H9 (cell line): ENCODE data around the gene C2CD2. TPM values are rescaled to one million over a fixed set of nuclear protein-coding genes. Genes with fewer than 3 reads are reported as not detected.

Experiments
- DNase-seq: peaks from one replicate; pipeline ENCODE4 v3.0.0-alpha.2; 2017
- H2AFZ ChIP-seq: one replicate; pipeline ENCODE4 v1.6.1; 2013; ENCODE audit warnings: mild to moderate bottlenecking, low read length, control low read depth, moderate library complexity
- H2AK5ac ChIP-seq: 2 replicates; pipeline ENCODE4 v1.6.1; 2013; ENCODE audit warnings: low read length, control low read depth, mixed read lengths; ENCODE audit not compliant: insufficient read length
- H2BK120ac ChIP-seq: one replicate; pipeline ENCODE4 v1.6.1; 2013; ENCODE audit warnings: low read depth, mild to moderate bottlenecking, low read length, control low read depth, inconsistent platforms; ENCODE audit not compliant: poor library complexity, severe bottlenecking
- H2BK12ac ChIP-seq: 2 replicates; pipeline ENCODE4 v1.6.1; 2013; ENCODE audit warnings: low read length, control low read depth, mixed read lengths, low read depth; ENCODE audit not compliant: insufficient read length
- H2BK15ac ChIP-seq: 2 replicates; pipeline ENCODE4 v1.6.1; 2013; ENCODE audit warnings: low read depth, low read length, control low read depth
- H2BK20ac ChIP-seq: one replicate; pipeline ENCODE4 v1.6.1; 2013; ENCODE audit warnings: low read depth, mild to moderate bottlenecking, low read length, control low read depth, inconsistent platforms; ENCODE audit not compliant: poor library complexity, severe bottlenecking
- H2BK5ac ChIP-seq: 2 replicates; pipeline ENCODE4 v1.6.1; 2013; ENCODE audit warnings: low read length, control low read depth, mixed read lengths; ENCODE audit not compliant: insufficient read length
- H3K14ac ChIP-seq: 2 replicates; pipeline ENCODE4 v1.6.1; 2013; ENCODE audit warnings: low read length, control low read depth; ENCODE audit not compliant: insufficient read depth
- H3K18ac ChIP-seq: 2 replicates; pipeline ENCODE4 v1.6.1; 2013; ENCODE audit warnings: low read depth, mild to moderate bottlenecking, mixed read lengths, low read length, control low read depth; ENCODE audit not compliant: insufficient read length
- H3K23ac ChIP-seq: 2 replicates; pipeline ENCODE4 v1.6.1; 2013; ENCODE audit warnings: low read length, control low read depth, mixed read lengths, low read depth; ENCODE audit not compliant: insufficient read length
- H3K23me2 ChIP-seq: 2 replicates; pipeline ENCODE4 v1.6.1; 2013; ENCODE audit warnings: low read depth, mild to moderate bottlenecking, mixed read lengths, low read length, control low read depth; ENCODE audit not compliant: insufficient read length, poor library complexity, severe bottlenecking
- H3K27ac ChIP-seq: 2 replicates; pipeline ENCODE4 v1.5.1; 2013; ENCODE audit warnings: low read length, control low read depth, mixed read lengths, low read depth; ENCODE audit not compliant: insufficient read length
- H3K27me3 ChIP-seq: 2 replicates; pipeline ENCODE4 v1.6.1; 2013; ENCODE audit warnings: low read length, control low read depth, inconsistent platforms; ENCODE audit not compliant: insufficient read depth
- H3K4ac ChIP-seq: 2 replicates; pipeline ENCODE4 v1.6.1; 2013; ENCODE audit warnings: low read depth, mild to moderate bottlenecking, control low read depth, inconsistent platforms, low read length, moderate library complexity
- H3K4me1 ChIP-seq: 2 replicates; pipeline ENCODE4 v1.6.1; 2013; ENCODE audit warnings: low read length, control low read depth, inconsistent platforms; ENCODE audit not compliant: insufficient read depth
- H3K4me2 ChIP-seq: 2 replicates; pipeline ENCODE4 v1.6.1; 2013; ENCODE audit warnings: low read length, control low read depth, mixed read lengths; ENCODE audit not compliant: insufficient read length, insufficient read depth
- H3K56ac ChIP-seq: 2 replicates; pipeline ENCODE4 v1.6.1; 2013; ENCODE audit warnings: low read depth, mild to moderate bottlenecking, mixed read lengths, low read length, control low read depth; ENCODE audit not compliant: insufficient read length
- H3K79me1 ChIP-seq: 2 replicates; pipeline ENCODE4 v1.6.1; 2013; ENCODE audit warnings: low read depth, mild to moderate bottlenecking, moderate library complexity, low read length, control low read depth, inconsistent platforms; ENCODE audit not compliant: insufficient read depth, poor library complexity, severe bottlenecking
- H3K79me2 ChIP-seq: 2 replicates; pipeline ENCODE4 v1.6.1; 2013; ENCODE audit warnings: low read length, control low read depth, inconsistent platforms; ENCODE audit not compliant: insufficient read depth
- H3K9ac ChIP-seq: 2 replicates; pipeline ENCODE4 v1.6.1; 2013; ENCODE audit warnings: low read length, control low read depth, mixed read lengths; ENCODE audit not compliant: insufficient read length; ENCODE audit errors: extremely low read depth
- H3K9me3 ChIP-seq: one replicate; pipeline ENCODE4 v1.6.1; 2013; ENCODE audit warnings: low read depth, low read length, inconsistent platforms; ENCODE audit not compliant: control insufficient read depth
- H3T11ph ChIP-seq: one replicate; pipeline ENCODE4 v1.6.1; 2013; ENCODE audit warnings: mild to moderate bottlenecking, low read length, control low read depth, inconsistent platforms
- H4K20me1 ChIP-seq: one replicate; pipeline ENCODE4 v1.6.1; 2013; ENCODE audit not compliant: control insufficient read depth, insufficient read length, insufficient read depth
- H4K5ac ChIP-seq: 2 replicates; pipeline ENCODE4 v1.6.1; 2013; ENCODE audit warnings: low read depth, mild to moderate bottlenecking, mixed read lengths, low read length, control low read depth; ENCODE audit not compliant: insufficient read length
- H4K8ac ChIP-seq: replicated peaks from 2 replicates; pipeline ENCODE4 v1.6.1; 2013; ENCODE audit warnings: low read length, control low read depth, mixed read lengths, low read depth; ENCODE audit not compliant: insufficient read length
- H4K91ac ChIP-seq: 2 replicates; pipeline ENCODE4 v1.6.1; 2013; ENCODE audit warnings: low read depth, mild to moderate bottlenecking, moderate library complexity, mixed read lengths, low read length, control low read depth; ENCODE audit not compliant: insufficient read length
- H3K27ac Mint-ChIP-seq, 3 experiments: 2 replicates in 2 of 3; 3 replicates in 1 of 3; pipeline ENCODE4 v1.8.0; 2020 to 2021; ENCODE audit warnings: mixed read lengths in 3 of 3, mild to moderate bottlenecking in 1 of 3, moderate library complexity in 1 of 3
- H3K27me3 Mint-ChIP-seq: 2 replicates; pipeline ENCODE4 v1.8.0; 2021; ENCODE audit warnings: low read depth, mild to moderate bottlenecking, moderate library complexity, mixed read lengths
- H3K36me3 Mint-ChIP-seq, 3 experiments: 2 replicates in 2 of 3; 3 replicates in 1 of 3; pipeline ENCODE4 v1.8.0; 2020 to 2021; ENCODE audit warnings: low read depth in 3 of 3, mixed read lengths in 3 of 3; ENCODE audit not compliant: insufficient read depth in 1 of 3
- H3K4me1 Mint-ChIP-seq, 2 experiments: 2 replicates each; pipeline ENCODE4 v1.8.0; 2020; ENCODE audit warnings: mixed read lengths in 2 of 2
- H3K4me3 Mint-ChIP-seq, 2 experiments: 2 replicates in 1 of 2; 3 replicates in 1 of 2; pipeline ENCODE4 v1.8.0; 2020 to 2021; ENCODE audit warnings: mild to moderate bottlenecking in 2 of 2, mixed read lengths in 2 of 2, moderate library complexity in 1 of 2
- H3K9me3 Mint-ChIP-seq, 2 experiments: 2 replicates in 1 of 2; 3 replicates in 1 of 2; pipeline ENCODE4 v1.8.0; 2020; ENCODE audit warnings: mild to moderate bottlenecking in 2 of 2, mixed read lengths in 2 of 2, moderate library complexity in 1 of 2
- CTCF ChIP-seq: fragments of 200-600 bp; sonication (generic); conservative IDR thresholded peaks from 3 replicates; pipeline ENCODE4 v1.8.0; 2021; ENCODE audit warnings: antibody characterized with exemption, mild to moderate bottlenecking
- WGBS: extraction: QIAGEN DNeasy Blood & Tissue Kit; methylation state at CpG from one replicate; pipeline ENCODE4 v1.1.7; 2013; ENCODE audit warnings: missing lambda C conversion rate, low lambda C conversion rate, mixed read lengths; ENCODE audit not compliant: insufficient read length; ENCODE audit errors: extremely low coverage; 5-methylcytosine and 5-hydroxymethylcytosine counted together
- total RNA-seq: library from RNA; stranded (reverse); gene quantifications from 2 replicates; pipeline ENCODE4 v1.2.1, GENCODE V29; 2021

Gene C2CD2
- total RNA-seq, 1 experiment from 2014 or later: 14.6 TPM

- no peaks in the 10 kb centered on the region; the same call in 1 of the 2 replicates for H3K79me2 ChIP-seq
- WGBS: no CpG with 5 or more reads among the region's 48 CpGs
- peak overlapping the region; percentile 71 to 84 for H3K4me3 Mint-ChIP-seq
Measured at GRCh38 chr21:41877901-41878830, 75.7 kb downstream of the C2CD2 start.

More at GRCh38 chr21:41877901-41878830, 75.7 kb downstream of the C2CD2 start:
- H3K4ac ChIP-seq: no peak overlapping the region
- no peak overlapping the region for H2BK12ac ChIP-seq
- H2BK15ac ChIP-seq: no peak overlapping the region
- H4K5ac ChIP-seq: no peak overlapping the region
- no peaks in the 10 kb centered on the region for H3K27me3 ChIP-seq
- no peak overlapping the region for H3K56ac ChIP-seq
- H3K9ac ChIP-seq: peak overlapping the region; percentile 29
- H3K18ac ChIP-seq: no peak overlapping the region
- no peak overlapping the region for H3K23ac ChIP-seq
- no peak overlapping the region for H2BK120ac ChIP-seq
- H2AK5ac ChIP-seq: no peak overlapping the region
- no peak for TF ChIP-seq CTCF
- H4K8ac ChIP-seq: no peak overlapping the region
- H4K91ac ChIP-seq: no peak overlapping the region
- no peak overlapping the region for H3K14ac ChIP-seq
- H3K4me2 ChIP-seq: peak overlapping the region; percentile 90
- Mint-ChIP-seq H3K27me3 (no peaks in the 10 kb centered on the region), H3K4me1 (peaks cover 15 to 17% of the 10 kb centered on the region in 2 experiments), H3K36me3 (peaks cover 0 to 9% (median 2%) of the 10 kb centered on the region in 3 experiments; a peak in 3 of 7 replicates), H3K9me3 (no peaks in the 10 kb centered on the region; a peak in 1 of 5 replicates), H3K27ac (peak overlapping the region in 1 of 3 experiments; percentile 35; a peak in 2 of 7 replicates)
- no peak overlapping the region for H2BK20ac ChIP-seq
- H3K23me2 ChIP-seq: peaks cover 4% of the 10 kb centered on the region
- no peak for DNase-seq
- H3K27ac ChIP-seq: no peak overlapping the region
- peaks cover 3% of the 10 kb centered on the region for H3K79me1 ChIP-seq
- H4K20me1 ChIP-seq: no peaks in the 10 kb centered on the region
- H2BK5ac ChIP-seq: no peak overlapping the region
- no peaks in the 10 kb centered on the region for H3K9me3 ChIP-seq
- H3T11ph ChIP-seq: no peak overlapping the region
- no peak overlapping the region for H2AFZ ChIP-seq
- H3K4me1 ChIP-seq: no peaks in the 10 kb centered on the region; the same call in 1 of the 2 replicates
